Neural cell (in vitro differentiated cells): ENCODE results near the gene ACER1. TPM values are rescaled to one million over a fixed set of nuclear protein-coding genes. Genes with fewer than 3 reads are reported as not detected.

Experiments used
- H2AFZ ChIP-seq: fragments of 200-600, 300-800 bp; sonication (generic), shearing (Covaris generic); 2 replicates; pipeline ENCODE4 v1.6.0; 2014; ENCODE audit warnings: low read depth, mild to moderate bottlenecking, antibody characterized with exemption, low read length, moderate library complexity
- H3F3A ChIP-seq: fragments of 200-600 bp; shearing (Covaris generic); 2 replicates; pipeline ENCODE4 v1.6.1; 2016; ENCODE audit warnings: mild to moderate bottlenecking, moderate library complexity, mixed read lengths, antibody characterized with exemption, low read length; ENCODE audit not compliant: insufficient read depth, poor library complexity, severe bottlenecking
- H3K27ac ChIP-seq: fragments of 200-600, 300-800 bp; sonication (generic), shearing (Covaris generic); 2 replicates; pipeline ENCODE4 v1.5.1; 2014; ENCODE audit warnings: mild to moderate bottlenecking, low read length, moderate library complexity
- H3K27me3 ChIP-seq: fragments of 300-800, 200-600 bp; sonication (generic), shearing (Covaris generic); 2 replicates; pipeline ENCODE4 v1.6.0; 2014; ENCODE audit warnings: mild to moderate bottlenecking, low read depth, low read length, moderate library complexity; ENCODE audit not compliant: insufficient read depth
- H3K36me3 ChIP-seq: fragments of 300-800, 200-600 bp; sonication (generic), shearing (Covaris generic); 2 replicates; pipeline ENCODE4 v1.5.1; 2014; ENCODE audit warnings: mild to moderate bottlenecking, antibody characterized with exemption, low read length, moderate library complexity; ENCODE audit not compliant: insufficient read depth
- H3K4me2 ChIP-seq: fragments of 300-800, 200-600 bp; sonication (generic), shearing (Covaris generic); 2 replicates; pipeline ENCODE4 v1.6.0; 2014; ENCODE audit warnings: mild to moderate bottlenecking, low read length
- H3K4me3 ChIP-seq: fragments of 300-800, 200-600 bp; sonication (generic), shearing (Covaris generic); 2 replicates; pipeline ENCODE4 v1.5.1; 2014; ENCODE audit warnings: mild to moderate bottlenecking, low read length, moderate library complexity
- H3K79me2 ChIP-seq: fragments of 200-600 bp; shearing (Covaris generic); replicated peaks from 2 replicates; pipeline ENCODE4 v1.6.0; 2014; ENCODE audit warnings: mild to moderate bottlenecking, low read length, moderate library complexity; ENCODE audit not compliant: insufficient read depth
- H3K9ac ChIP-seq: fragments of 300-800, 200-600 bp; sonication (generic), shearing (Covaris generic); 2 replicates; pipeline ENCODE4 v1.6.1; 2016; ENCODE audit warnings: mild to moderate bottlenecking, low read length, mixed read lengths
- H3K9me2 ChIP-seq: fragments of 200-600 bp; shearing (Covaris generic); 2 replicates; pipeline ENCODE4 v1.6.1; 2016; ENCODE audit warnings: mild to moderate bottlenecking, low read length, mixed read lengths; ENCODE audit not compliant: insufficient read depth
- H3K9me3 ChIP-seq: fragments of 200-600, 300-800 bp; sonication (generic), shearing (Covaris generic); 2 replicates; pipeline ENCODE4 v1.6.1; 2016; ENCODE audit warnings: mild to moderate bottlenecking, mixed run types, low read length, moderate library complexity, mixed read lengths
- H4K20me1 ChIP-seq: fragments of 200-600 bp; shearing (Covaris generic); 2 replicates; pipeline ENCODE4 v1.6.1; 2016; ENCODE audit warnings: mild to moderate bottlenecking, mixed run types; ENCODE audit not compliant: insufficient read depth
- EP300 ChIP-seq: fragments of 450-650 bp; conservative IDR thresholded peaks from 2 replicates; pipeline ENCODE4 v1.6.1; 2014; ENCODE audit warnings: antibody characterized with exemption, mild to moderate bottlenecking, moderate library complexity; ENCODE audit not compliant: poor library complexity, severe bottlenecking
- EZH2 ChIP-seq: fragments of 200-600, 300-800 bp; shearing (Covaris generic), sonication (generic); IDR thresholded peaks from 2 replicates; pipeline ENCODE4 v1.6.1; 2014; ENCODE audit warnings: antibody characterized with exemption, low read length, borderline replicate concordance, mild to moderate bottlenecking; ENCODE audit not compliant: insufficient read depth, poor library complexity, severe bottlenecking
- MXI1 ChIP-seq: fragments of 450-650 bp; conservative IDR thresholded peaks from 2 replicates; pipeline ENCODE4 v1.6.1; 2014; ENCODE audit warnings: antibody characterized with exemption, mild to moderate bottlenecking; ENCODE audit not compliant: poor library complexity, severe bottlenecking
- POLR2AphosphoS5 ChIP-seq: IDR thresholded peaks from 2 replicates; pipeline ENCODE4 v1.6.1; 2012
- RAD21 ChIP-seq: fragments of 450-650 bp; conservative IDR thresholded peaks from 2 replicates; pipeline ENCODE4 v1.6.1; 2014; ENCODE audit warnings: antibody characterized with exemption, mild to moderate bottlenecking, moderate library complexity
- SMC3 ChIP-seq: fragments of 450-650 bp; conservative IDR thresholded peaks from 2 replicates; pipeline ENCODE4 v1.6.1; 2014; ENCODE audit warnings: antibody characterized with exemption, mild to moderate bottlenecking, moderate library complexity; ENCODE audit not compliant: poor library complexity
- TAF1 ChIP-seq: IDR thresholded peaks from 2 replicates; pipeline ENCODE4 v1.6.1; 2012; ENCODE audit warnings: low read depth
- polyA plus RNA-seq: library from polyadenylated mRNA; depleted of rRNA; stranded (reverse); fragments of >200 nt; gene quantifications from 2 replicates; pipeline ENCODE4 v1.2.3, GENCODE V29; 2014
- TF ChIP-seq, protein P1 (sequence below): fragments of 450-650 bp; IDR thresholded peaks from 2 replicates; pipeline ENCODE4 v1.5.1; 2014; ENCODE audit warnings: antibody characterized with exemption, mild to moderate bottlenecking, moderate library complexity; ENCODE audit not compliant: poor library complexity, severe bottlenecking
- TF ChIP-seq, protein P2 (sequence below): IDR thresholded peaks from 2 replicates; pipeline ENCODE4 v1.6.1; 2012; ENCODE audit warnings: borderline replicate concordance

The ACER1 gene
- polyA plus RNA-seq, 1 donor from 2014 or later: not detected

DNA sequence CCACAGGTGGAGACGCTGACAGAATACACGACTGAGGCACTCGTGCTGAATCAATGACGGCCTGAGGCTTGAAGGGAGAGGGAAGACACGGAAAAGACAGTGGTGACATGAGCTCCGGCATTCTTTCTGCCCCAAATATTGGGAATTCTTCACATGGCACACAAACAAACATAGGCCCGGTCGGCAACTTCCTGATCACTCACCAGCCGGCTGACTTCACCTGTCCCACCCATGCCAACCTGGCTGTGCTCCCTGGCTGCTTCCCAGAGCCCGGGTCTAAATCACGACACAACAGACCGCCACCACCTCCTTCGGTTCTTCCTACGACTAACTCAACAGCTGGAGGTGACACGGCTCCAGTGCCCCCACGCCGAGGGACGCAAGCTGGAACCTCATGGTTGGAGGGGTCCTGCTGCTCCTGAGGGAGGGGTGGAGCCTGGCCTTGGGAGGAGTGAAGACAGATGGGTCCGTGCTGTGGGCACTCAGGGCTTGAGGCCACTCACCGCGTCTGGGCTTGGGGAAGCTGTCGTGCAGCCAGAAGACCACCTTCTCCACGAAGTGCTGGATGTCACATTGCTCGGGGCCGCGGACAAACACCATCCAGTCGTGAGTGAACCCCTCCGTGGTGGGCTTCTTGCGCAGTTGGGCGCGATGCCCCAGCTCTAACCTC is 63.2 kb downstream of the ACER1 start (continued):
- TF ChIP-seq, protein P1, sequence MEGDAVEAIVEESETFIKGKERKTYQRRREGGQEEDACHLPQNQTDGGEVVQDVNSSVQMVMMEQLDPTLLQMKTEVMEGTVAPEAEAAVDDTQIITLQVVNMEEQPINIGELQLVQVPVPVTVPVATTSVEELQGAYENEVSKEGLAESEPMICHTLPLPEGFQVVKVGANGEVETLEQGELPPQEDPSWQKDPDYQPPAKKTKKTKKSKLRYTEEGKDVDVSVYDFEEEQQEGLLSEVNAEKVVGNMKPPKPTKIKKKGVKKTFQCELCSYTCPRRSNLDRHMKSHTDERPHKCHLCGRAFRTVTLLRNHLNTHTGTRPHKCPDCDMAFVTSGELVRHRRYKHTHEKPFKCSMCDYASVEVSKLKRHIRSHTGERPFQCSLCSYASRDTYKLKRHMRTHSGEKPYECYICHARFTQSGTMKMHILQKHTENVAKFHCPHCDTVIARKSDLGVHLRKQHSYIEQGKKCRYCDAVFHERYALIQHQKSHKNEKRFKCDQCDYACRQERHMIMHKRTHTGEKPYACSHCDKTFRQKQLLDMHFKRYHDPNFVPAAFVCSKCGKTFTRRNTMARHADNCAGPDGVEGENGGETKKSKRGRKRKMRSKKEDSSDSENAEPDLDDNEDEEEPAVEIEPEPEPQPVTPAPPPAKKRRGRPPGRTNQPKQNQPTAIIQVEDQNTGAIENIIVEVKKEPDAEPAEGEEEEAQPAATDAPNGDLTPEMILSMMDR: no peak
- no peak for TF ChIP-seq EP300

DNA sequence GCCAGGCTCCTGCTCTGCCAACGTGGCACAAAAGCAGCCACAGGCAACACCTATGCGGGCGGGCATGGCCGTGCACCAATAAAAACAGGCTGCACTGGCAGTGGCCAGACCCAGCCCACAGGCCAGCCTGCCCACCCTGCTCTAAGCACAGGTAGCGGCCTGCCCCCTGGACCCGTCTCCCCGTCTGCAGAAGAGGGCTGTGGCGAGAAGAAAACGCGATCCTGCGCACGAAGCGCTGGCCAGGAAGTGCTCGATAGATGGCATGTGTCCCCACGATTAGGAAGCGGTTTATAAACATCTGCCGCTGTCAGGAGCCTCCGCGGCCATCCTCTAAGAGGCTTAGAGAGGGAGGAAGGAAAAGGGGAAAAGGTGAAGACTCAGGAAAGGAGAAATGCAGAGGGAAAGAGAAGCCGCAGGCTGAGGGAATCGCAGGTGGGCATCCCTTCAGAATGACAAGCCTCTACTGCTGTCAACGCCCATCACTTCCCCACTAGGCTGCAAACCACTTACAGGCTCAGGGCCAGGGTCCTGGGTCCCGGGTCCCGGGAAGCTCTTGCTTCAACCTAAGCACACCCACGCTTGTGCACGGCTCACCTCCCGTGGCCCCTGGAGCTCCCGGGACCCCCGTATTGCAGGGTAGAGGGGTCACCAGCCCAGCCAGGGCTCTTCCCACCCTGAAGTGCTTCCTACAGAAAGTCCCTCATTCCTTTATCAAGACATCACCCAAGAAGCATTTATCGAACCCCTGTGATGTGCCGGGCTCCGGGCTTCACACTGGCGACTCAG is 64.1 kb downstream of the ACER1 start:
- Histone ChIP-seq H2AFZ (no peak overlapping the region), H3K27me3 (no peaks in the 10 kb centered on the region), H3K9ac (no peak overlapping the region), H3K9me3 (no peaks in the 10 kb centered on the region), H3K4me2 (no peak overlapping the region), H3K36me3 (no peaks in the 10 kb centered on the region), H3K4me3 (no peak overlapping the region), H3K9me2 (no peaks in the 10 kb centered on the region), H3K27ac (no peak overlapping the region), H3F3A (no peaks in the 10 kb centered on the region), H4K20me1 (peaks cover 8% of the 10 kb centered on the region), H3K79me2 (peaks cover 52% of the 10 kb centered on the region)
- TF ChIP-seq EZH2 (no peak), SMC3 (no peak), RAD21 (no peak), TAF1 (no peak), EP300 (no peak), POLR2AphosphoS5 (no peak), MXI1 (no peak)
- TF ChIP-seq, protein P1: no peak
- TF ChIP-seq, protein P2, sequence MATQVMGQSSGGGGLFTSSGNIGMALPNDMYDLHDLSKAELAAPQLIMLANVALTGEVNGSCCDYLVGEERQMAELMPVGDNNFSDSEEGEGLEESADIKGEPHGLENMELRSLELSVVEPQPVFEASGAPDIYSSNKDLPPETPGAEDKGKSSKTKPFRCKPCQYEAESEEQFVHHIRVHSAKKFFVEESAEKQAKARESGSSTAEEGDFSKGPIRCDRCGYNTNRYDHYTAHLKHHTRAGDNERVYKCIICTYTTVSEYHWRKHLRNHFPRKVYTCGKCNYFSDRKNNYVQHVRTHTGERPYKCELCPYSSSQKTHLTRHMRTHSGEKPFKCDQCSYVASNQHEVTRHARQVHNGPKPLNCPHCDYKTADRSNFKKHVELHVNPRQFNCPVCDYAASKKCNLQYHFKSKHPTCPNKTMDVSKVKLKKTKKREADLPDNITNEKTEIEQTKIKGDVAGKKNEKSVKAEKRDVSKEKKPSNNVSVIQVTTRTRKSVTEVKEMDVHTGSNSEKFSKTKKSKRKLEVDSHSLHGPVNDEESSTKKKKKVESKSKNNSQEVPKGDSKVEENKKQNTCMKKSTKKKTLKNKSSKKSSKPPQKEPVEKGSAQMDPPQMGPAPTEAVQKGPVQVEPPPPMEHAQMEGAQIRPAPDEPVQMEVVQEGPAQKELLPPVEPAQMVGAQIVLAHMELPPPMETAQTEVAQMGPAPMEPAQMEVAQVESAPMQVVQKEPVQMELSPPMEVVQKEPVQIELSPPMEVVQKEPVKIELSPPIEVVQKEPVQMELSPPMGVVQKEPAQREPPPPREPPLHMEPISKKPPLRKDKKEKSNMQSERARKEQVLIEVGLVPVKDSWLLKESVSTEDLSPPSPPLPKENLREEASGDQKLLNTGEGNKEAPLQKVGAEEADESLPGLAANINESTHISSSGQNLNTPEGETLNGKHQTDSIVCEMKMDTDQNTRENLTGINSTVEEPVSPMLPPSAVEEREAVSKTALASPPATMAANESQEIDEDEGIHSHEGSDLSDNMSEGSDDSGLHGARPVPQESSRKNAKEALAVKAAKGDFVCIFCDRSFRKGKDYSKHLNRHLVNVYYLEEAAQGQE: no peak
